ENCODE data around the gene JSRP1.

Gene JSRP1

DNA sequence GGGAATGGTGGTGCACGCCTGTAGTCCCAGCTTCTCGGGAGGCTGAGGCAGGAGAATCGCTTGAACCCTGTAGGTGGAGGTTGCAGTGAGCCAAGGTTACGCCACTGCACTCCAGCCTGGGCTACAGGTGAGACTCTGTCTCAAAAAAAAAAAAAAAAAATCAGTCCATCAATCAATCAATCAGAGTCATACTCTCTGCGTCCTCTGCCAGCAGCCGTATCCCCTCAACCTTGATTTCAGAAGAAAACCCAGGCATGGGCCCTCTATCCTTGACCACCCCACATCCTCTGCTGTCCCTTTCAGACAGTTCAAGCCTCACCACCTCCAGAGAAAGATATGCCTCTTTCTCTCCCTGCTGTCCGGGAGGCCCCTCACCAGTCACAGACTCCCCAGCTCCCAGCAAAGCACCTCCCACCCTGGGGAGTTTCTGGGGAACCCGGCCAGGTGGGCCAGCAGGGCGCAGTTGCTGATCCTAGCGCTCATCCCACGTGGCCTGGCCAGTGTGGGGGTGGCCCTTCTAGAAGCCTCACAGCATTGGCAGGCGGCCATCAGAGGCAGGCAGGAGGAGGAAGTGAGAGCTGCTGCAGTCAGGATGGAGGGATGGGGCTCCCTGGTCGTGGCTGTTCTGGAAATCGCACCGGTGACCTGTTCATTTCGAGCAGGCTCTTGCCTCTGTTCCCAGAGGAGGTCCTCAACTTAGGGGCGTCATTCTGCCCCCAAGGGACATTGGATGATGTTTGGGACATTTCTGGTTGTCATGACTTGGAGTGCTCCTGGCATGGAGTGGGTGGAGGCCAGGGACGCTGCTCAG, 10.2 kb upstream of the JSRP1 start:
- Mint-ChIP-seq H3K9me3 (no peaks in the 10 kb centered on the region), H3K27me3 (peaks cover 3% of the 10 kb centered on the region), H3K36me3 (peaks cover 4% of the 10 kb centered on the region), H3K4me1 (peaks cover 24% of the 10 kb centered on the region), H3K4me3 (no peak overlapping the region), H3K27ac (peak overlapping the region; percentile 15)
- CTCF ChIA-PET: interaction anchor here (1.2 kb wide), 2 partner anchors 9 to 110 kb away, joined by 3 read pairs; no protein-coding TSS in a partner anchor
- DNase-seq: peak; percentile 51

- peak; percentile 75 for DNase-seq
- no peak overlapping the region for H3K4me3 Mint-ChIP-seq
- H3K27ac Mint-ChIP-seq: no peak overlapping the region
- H3K27me3 Mint-ChIP-seq: no peaks in the 10 kb centered on the region
- H3K36me3 Mint-ChIP-seq: peaks cover 1% of the 10 kb centered on the region
- CTCF ChIA-PET: interaction anchor here (0.7 to 2.5 kb wide), 7 partner anchors 10 to 364 kb away, joined by 3 to 12 read pairs (median 3); no protein-coding TSS in a partner anchor
- H3K4me1 Mint-ChIP-seq: peaks cover 41% of the 10 kb centered on the region
- no peaks in the 10 kb centered on the region for H3K9me3 Mint-ChIP-seq
Observed at GRCh38 chr19:2261438-2262172, 5.4 kb upstream of the JSRP1 start.

GRCh38 chr19:2260341-2260805, 4.2 kb upstream of the JSRP1 start:
- no peak for DNase-seq
- H3K9me3 Mint-ChIP-seq: no peaks in the 10 kb centered on the region
- peaks cover 40% of the 10 kb centered on the region for H3K4me1 Mint-ChIP-seq
- H3K27me3 Mint-ChIP-seq: peaks cover 3% of the 10 kb centered on the region
- CTCF ChIA-PET: interaction anchor here (1.3 to 2.5 kb wide), 3 partner anchors 14 to 363 kb away, joined by 4 to 12 read pairs (median 10); no protein-coding TSS in a partner anchor
- H3K36me3 Mint-ChIP-seq: peaks cover 1% of the 10 kb centered on the region
- peak overlapping the region; percentile 68 for H3K27ac Mint-ChIP-seq
- no peak overlapping the region for H3K4me3 Mint-ChIP-seq

- Mint-ChIP-seq H3K27ac (peak overlapping the region; percentile 86), H3K27me3 (peaks cover 10% of the 10 kb centered on the region), H3K4me3 (no peak overlapping the region), H3K9me3 (no peaks in the 10 kb centered on the region), H3K36me3 (peaks cover 1% of the 10 kb centered on the region), H3K4me1 (peaks cover 43% of the 10 kb centered on the region)
- no peak for DNase-seq
- CTCF ChIA-PET: interaction anchor here (2.5 kb wide), 1 partner anchor 22 kb away, joined by 13 read pairs; no protein-coding TSS in a partner anchor
Observed at GRCh38 chr19:2259336-2259735, 3.1 kb upstream of the JSRP1 start.

DNA sequence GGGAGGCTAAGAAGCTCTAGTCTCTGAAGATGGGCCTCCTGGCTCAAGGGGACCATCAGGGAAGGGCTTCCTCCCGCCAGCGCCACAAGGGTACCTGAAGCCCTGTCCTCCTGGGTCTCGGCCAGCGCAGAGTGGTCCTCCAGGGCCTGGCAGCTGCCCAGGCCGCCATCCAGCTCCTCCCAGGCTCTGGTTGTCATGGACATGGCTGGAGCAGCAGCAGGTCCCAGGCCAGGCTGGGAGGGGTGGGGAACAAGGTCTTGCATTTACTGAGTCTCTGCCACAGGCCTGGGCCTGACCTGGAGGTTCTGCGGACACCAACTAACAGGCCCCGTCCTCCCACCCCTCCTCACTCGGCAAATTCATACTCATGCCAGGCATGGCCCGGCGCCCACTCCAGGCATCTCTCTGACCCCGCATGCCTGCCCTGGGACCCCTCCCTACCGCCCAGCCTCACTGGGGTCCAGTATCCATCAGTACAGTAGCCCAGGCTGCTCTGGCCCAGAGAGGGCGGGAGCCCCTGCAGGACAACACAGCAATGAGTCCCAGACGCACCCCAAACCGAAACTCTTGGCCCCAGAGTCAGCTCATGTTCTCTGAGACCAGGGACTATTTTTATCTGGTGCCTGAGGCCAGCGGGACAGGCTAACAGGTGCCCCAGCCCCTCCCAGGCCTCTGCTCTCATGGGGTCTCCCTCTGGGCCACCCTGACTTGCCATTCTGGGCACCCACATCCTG, 938 bp downstream of the JSRP1 start:
- Mint-ChIP-seq H3K36me3 (no peaks in the 10 kb centered on the region), H3K4me3 (no peak overlapping the region), H3K9me3 (no peaks in the 10 kb centered on the region), H3K27me3 (peaks cover 46% of the 10 kb centered on the region), H3K4me1 (peaks cover 52% of the 10 kb centered on the region), H3K27ac (no peak overlapping the region)
- no peak for DNase-seq
- CTCF ChIA-PET: no interaction called here

GRCh38 chr19:2254064-2254872, 1.9 kb downstream of the JSRP1 start:
- no peak for DNase-seq
- no peaks in the 10 kb centered on the region for H3K36me3 Mint-ChIP-seq
- peaks cover 56% of the 10 kb centered on the region for H3K27me3 Mint-ChIP-seq
- H3K4me3 Mint-ChIP-seq: peak overlapping the region; percentile 35
- H3K27ac Mint-ChIP-seq: no peak overlapping the region
- CTCF ChIA-PET: interaction anchor here (1.0 to 1.8 kb wide), 3 partner anchors 9 to 18 kb away, joined by 3 to 7 read pairs (median 3); no protein-coding TSS in a partner anchor
- H3K9me3 Mint-ChIP-seq: no peaks in the 10 kb centered on the region
- peaks cover 46% of the 10 kb centered on the region for H3K4me1 Mint-ChIP-seq

DNA sequence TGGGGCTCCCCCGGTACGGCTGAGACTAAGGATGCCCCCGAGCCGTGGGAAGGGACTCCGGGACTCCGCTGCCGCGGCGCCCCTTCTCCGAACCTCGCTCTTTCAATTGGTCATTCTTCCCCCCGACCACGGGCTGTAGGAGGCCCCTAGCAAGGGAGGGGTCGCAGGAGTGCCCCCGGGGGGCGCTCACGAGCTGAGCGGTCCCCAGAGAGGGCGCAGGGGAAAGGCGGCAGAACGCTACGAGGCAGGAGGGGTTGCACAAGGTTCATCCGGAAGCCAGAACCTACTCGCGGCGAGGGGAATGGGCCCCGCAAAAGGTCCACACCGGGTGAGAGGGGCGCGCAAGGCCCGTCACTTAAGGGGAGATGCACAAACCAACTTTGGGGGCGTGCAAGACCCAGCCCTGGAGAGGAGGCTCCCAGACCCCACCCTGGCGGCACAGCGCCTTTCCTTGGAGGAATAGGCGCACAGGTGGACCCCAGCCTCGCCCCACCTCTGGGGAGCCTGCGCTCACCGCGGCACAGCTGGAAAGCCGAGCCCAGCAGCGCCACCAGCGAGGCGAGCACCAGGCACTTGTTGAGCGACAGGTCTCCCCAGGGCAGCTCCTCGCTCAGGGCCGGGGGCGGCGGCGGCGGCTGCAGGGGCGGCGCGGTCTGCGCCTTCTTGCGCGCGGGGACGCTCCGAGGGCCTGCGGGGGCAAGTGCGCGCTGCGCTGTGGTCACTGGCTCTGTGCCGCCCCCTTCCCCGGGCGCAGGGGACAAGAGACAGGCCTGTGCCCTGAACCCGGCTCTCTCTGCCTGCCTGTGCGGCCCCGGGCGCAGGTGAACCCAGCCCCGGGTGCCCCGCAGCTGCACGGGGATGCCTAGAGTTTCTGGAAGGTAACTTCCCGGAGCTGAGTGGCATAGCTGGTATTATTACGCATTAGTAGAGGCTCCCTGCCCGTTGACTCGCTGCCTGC, 2.8 kb downstream of the JSRP1 start:
- peak overlapping the region; percentile 41 for H3K4me3 Mint-ChIP-seq
- no peaks in the 10 kb centered on the region for H3K9me3 Mint-ChIP-seq
- no peak overlapping the region for H3K27ac Mint-ChIP-seq
- CTCF ChIA-PET: interaction anchor here (0.6 to 1.8 kb wide), 5 partner anchors 8 to 22 kb away, joined by 3 to 7 read pairs (median 3); no protein-coding TSS in a partner anchor
- peak; percentile 64 for DNase-seq
- H3K4me1 Mint-ChIP-seq: peaks cover 40% of the 10 kb centered on the region
- no peaks in the 10 kb centered on the region for H3K36me3 Mint-ChIP-seq
- peaks cover 58% of the 10 kb centered on the region for H3K27me3 Mint-ChIP-seq

DNA sequence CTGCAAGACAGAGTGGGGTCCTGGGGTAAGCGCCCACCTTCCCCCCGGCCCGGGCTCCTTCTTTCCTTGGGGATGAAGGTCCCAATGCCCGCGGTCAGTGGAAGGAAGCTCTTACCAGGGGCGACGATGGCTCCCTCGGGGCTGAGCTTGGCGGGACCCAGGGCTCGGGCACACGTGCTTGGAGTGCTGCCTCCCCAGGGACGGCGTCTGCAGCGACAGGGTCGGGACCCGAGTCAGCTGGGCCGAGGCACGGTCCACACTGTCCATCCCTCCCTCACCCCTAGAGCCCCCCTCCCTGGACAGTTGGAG, 3.5 kb downstream of the JSRP1 start:
- H3K4me1 Mint-ChIP-seq: peaks cover 33% of the 10 kb centered on the region
- H3K27ac Mint-ChIP-seq: no peak overlapping the region
- peak overlapping the region; percentile 12 for H3K4me3 Mint-ChIP-seq
- no peaks in the 10 kb centered on the region for H3K36me3 Mint-ChIP-seq
- DNase-seq: no peak
- H3K27me3 Mint-ChIP-seq: peaks cover 58% of the 10 kb centered on the region
- H3K9me3 Mint-ChIP-seq: no peaks in the 10 kb centered on the region
- CTCF ChIA-PET: interaction anchor here (1.8 kb wide), 1 partner anchor 19 kb away, joined by 7 read pairs; no protein-coding TSS in a partner anchor

GRCh38 chr19:2252055-2252796, 4.0 kb downstream of the JSRP1 start:
- Mint-ChIP-seq H3K4me1 (peaks cover 29% of the 10 kb centered on the region), H3K36me3 (peaks cover 2% of the 10 kb centered on the region), H3K27ac (no peak overlapping the region), H3K27me3 (peaks cover 58% of the 10 kb centered on the region), H3K9me3 (no peaks in the 10 kb centered on the region), H3K4me3 (peak overlapping the region; percentile 12)
- CTCF ChIA-PET: interaction anchor here (1.8 kb wide), 1 partner anchor 20 kb away, joined by 7 read pairs; no protein-coding TSS in a partner anchor
- no peak for DNase-seq

DNA sequence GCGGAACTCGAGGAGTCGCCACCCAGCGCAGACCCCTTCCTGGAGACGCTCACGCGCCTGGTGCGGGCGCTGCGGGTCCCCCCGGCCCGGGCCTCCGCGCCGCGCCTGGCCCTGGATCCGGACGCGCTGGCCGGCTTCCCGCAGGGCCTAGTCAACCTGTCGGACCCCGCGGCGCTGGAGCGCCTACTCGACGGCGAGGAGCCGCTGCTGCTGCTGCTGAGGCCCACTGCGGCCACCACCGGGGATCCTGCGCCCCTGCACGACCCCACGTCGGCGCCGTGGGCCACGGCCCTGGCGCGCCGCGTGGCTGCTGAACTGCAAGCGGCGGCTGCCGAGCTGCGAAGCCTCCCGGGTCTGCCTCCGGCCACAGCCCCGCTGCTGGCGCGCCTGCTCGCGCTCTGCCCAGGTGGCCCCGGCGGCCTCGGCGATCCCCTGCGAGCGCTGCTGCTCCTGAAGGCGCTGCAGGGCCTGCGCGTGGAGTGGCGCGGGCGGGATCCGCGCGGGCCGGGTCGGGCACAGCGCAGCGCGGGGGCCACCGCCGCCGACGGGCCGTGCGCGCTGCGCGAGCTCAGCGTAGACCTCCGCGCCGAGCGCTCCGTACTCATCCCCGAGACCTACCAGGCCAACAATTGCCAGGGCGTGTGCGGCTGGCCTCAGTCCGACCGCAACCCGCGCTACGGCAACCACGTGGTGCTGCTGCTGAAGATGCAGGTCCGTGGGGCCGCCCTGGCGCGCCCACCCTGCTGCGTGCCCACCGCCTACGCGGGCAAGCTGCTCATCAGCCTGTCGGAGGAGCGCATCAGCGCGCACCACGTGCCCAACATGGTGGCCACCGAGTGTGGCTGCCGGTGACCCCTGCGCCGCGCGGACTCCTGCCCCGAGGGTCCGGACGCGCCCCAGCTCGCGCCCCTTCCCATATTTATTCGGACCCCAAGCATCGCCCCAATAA, 4.8 kb downstream of the JSRP1 start:
- no peak for DNase-seq

DNA sequence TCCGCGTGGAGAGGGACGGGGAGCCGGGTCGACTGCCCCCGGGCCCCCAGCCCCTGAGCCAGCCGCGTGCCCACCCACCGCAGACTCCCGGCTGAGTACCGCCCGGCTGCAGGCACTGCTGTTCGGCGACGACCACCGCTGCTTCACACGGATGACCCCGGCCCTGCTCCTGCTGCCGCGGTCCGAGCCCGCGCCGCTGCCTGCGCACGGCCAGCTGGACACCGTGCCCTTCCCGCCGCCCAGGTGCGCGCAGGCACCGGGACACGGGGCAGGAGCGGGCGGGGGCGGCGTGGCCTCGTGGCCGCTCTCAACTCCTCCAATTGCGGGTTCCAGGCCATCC, 5.5 kb downstream of the JSRP1 start:
- Mint-ChIP-seq H3K27ac (no peak overlapping the region), H3K4me1 (peaks cover 21% of the 10 kb centered on the region), H3K36me3 (peaks cover 8% of the 10 kb centered on the region), H3K27me3 (peaks cover 58% of the 10 kb centered on the region), H3K9me3 (no peaks in the 10 kb centered on the region), H3K4me3 (no peak overlapping the region)
- DNase-seq: no peak
- CTCF ChIA-PET: interaction anchor here (1.1 kb wide), 1 partner anchor 21 kb away, joined by 3 read pairs; no protein-coding TSS in a partner anchor

More for the DNA sequence above, 4.8 kb downstream of the JSRP1 start:
- H3K27ac Mint-ChIP-seq: no peak overlapping the region
- no peak overlapping the region for H3K4me3 Mint-ChIP-seq
- H3K9me3 Mint-ChIP-seq: no peaks in the 10 kb centered on the region
- peaks cover 58% of the 10 kb centered on the region for H3K27me3 Mint-ChIP-seq
- CTCF ChIA-PET: interaction anchor here (1.1 kb wide), 1 partner anchor 20 kb away, joined by 3 read pairs; no protein-coding TSS in a partner anchor
- peaks cover 6% of the 10 kb centered on the region for H3K36me3 Mint-ChIP-seq
- peaks cover 24% of the 10 kb centered on the region for H3K4me1 Mint-ChIP-seq

Measured in activated naive CD4-positive, alpha-beta T cell treated with anti-CD3 and anti-CD28 coated beads, Interleukin-2, amount 10 ng/mL, durations not matched to agents 7 days and 5 days (primary cell).